Epidermal melanocyte (primary cell): Measurements from ENCODE around the gene GRIK2.

Experiments
- DNase-seq: peaks from one replicate; pipeline ENCODE4 v3.0.0; 2011; ENCODE audit warnings: low spot score; ENCODE audit not compliant: insufficient read length

GRIK2 gene

DNA sequence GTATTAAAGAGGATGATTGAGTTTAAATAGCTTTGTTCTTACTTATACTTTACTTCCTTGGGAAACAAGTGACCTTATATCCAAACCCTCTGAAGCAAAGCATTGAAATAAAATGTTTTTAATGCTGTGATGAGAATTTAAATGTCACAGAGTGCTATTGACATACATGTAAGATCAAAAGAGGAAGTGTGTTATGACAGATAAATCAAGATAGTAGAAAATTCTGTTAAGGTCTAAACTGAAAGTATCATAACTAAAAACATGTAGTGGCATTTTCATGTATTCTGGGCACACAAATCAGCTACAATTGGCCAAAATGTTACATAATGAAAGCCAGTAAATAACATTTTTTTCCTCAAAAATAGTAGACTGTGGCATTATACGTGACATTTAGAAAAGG is 318.0 kb downstream of the GRIK2 start:
- DNase-seq, result no peak

DNA sequence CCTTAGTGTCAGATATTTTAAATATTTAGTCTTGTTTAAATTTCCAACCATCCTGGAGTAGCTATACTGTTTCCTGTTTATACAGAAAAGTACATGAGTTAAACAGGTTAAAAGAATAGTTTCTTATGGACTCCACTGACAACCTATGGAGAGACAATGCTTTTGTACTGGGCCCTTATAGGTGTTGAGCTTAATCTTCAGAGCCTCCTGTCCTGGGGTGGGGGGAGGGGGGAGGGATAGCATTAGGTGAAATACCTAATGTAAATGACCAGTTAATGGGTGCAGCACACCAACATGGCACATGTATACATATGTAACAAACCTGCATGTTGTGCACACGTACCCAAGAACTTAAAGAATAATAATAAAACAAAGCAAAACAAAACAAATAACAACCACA is 322.9 kb downstream of the GRIK2 start:
- no peak for DNase-seq

DNA sequence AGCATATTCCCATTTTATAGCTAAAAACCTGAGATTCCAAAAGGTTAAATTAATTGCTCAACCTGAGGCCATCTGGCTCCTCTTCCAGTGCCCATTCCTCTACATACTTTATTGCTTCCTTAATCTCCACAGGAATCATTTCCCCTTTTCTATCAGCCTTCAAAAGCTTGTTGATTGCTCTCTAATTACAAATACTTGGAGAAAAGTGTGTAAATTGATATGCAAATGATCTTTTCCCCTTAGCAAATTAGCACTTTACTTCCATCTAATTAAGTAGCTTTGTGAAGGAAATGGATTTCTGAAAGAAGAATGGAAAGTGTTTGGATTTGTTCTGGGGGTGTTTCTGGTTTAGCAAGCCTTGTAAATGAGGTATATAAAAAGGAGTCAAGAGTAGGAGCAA is 323.3 kb downstream of the GRIK2 start:
- DNase-seq, result no peak

DNA sequence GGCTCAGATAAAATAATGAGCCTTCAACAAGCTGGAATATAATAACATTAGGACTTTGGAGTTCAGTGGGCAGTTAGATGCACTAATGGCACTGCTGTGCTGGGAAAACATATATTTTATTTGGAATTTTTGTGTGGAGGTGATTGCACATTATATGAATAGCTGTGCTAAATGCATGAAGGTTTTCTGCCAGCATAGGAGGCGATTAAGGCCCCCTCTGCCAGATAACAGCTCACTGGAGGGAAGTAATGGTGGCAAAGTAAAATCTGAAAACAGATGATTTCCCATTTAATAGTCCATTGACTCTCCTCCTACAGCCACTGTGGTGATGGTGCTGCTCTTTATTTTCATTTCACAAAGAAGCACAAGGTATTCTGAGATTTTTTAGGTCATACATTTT is 326.0 kb downstream of the GRIK2 start:
- DNase-seq, result no peak

DNA sequence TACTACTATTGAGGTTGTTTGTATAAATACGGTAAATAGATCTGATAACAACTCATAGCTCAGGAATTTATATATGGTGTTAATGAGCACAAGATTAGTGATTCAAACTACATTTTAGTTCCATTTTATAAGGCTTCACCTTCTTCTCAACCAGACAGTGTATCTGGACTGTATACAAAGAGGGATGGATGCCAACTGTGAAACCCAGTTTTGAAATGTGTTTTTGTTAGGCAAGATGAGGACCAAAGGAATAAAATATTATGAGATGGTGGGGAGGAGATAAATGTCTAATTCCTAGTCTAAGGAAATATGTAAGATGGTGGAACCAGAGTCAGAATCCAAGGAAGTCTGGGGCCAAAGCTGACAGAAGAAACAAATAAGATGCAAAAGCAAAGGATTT is 329.0 kb downstream of the GRIK2 start:
- DNase-seq, result no peak

DNA sequence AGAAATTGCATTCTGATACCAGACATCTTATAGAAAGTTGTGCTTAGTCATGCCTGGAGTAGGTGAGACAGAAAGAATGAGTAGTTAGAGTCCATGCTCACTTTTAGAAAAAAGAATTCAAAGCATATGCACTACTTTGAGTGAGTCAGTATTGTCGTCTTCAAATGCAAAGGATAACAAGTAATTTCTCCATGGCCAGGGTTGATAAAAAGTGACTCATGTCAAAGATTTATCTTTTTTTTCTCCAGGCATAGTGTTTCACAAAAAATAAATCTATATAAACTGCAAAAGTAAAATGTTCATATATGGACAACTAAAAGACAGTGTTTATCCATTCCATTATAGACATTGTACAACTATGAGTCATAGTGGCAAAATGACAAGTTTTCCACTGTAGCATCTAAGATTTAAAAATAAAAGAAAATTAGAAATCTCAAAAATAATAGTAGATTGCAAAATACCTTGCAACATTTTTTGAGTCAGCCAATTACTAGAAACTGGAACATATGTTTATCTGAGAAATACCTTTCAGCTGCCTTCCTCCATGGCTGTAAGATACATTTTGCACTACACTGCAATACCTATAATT is 329.6 kb downstream of the GRIK2 start:
- DNase-seq, result no peak

DNA sequence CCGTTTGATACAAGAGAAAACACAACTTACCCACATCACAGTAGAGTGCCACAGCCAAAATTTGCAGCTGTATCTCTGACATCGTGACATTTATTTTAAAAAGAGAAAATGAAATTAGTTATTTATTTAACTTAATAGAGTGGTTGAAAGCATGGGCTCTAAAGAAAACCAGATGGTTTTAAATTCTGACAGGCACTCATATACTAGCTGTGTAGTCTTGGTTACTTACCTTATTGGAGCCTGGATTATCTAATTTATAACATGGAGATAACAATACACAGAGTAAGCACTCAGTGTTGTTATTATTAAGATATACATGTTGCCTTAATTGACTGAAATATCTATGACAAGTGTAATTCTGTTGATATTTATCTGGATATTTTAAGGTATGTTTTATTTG is 334.9 kb downstream of the GRIK2 start:
- DNase-seq, result no peak

DNA sequence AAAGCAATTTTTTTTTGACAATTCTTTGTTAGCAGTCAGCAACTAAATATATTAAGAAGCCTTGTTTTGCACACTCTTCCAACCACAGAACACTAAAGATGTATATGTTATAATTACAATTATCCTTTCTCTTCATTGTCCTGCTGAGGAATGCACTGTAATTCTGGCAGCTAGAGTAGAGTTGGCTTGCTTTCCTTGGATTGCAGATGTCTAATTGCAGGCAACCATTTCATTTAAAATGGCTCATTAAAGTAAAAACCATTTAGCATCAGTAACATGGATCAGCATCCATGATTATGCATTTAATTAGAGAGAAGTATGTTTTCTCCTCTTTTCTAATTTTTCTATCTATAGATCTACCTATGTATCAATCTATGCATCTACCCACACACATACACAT is 335.4 kb downstream of the GRIK2 start:
- DNase-seq, result no peak

DNA sequence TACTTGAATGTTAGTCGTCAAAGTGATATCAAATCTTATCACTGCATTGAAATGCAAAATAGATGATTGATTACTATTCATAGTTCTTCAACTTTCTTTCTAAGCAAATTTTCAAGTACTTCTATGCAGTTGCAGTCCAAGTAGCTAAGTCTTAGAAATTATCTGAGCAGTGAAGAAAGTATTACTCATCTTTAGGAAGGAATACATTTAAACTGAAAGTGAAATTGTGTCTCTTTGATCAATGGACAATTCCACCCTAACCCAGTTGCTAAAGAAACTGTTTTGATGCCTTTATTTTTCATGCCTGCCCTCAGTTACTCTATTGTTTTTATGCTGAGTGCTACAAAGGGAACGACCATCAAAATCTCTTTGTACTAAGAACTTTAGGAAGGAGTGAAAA is 337.4 kb downstream of the GRIK2 start:
- no peak for DNase-seq

DNA sequence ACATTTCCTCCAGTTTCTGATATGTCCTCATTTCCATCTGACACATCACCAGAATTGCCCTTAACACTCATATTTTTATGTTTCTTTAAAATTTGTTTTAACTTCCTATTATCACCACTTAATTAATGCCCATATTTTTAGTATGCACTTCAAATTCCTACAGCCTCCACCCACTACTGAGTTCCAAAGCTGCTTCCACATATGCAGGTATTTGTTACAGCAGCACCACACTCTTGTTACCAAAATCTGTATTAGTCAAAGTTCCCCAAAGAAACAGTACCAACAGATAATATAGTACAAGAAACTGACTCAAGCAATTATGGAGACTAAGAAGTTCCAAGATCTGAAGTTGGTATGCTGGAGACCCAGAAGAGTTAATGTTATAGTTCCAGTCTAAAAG is 340.4 kb downstream of the GRIK2 start:
- DNase-seq, result no peak

DNA sequence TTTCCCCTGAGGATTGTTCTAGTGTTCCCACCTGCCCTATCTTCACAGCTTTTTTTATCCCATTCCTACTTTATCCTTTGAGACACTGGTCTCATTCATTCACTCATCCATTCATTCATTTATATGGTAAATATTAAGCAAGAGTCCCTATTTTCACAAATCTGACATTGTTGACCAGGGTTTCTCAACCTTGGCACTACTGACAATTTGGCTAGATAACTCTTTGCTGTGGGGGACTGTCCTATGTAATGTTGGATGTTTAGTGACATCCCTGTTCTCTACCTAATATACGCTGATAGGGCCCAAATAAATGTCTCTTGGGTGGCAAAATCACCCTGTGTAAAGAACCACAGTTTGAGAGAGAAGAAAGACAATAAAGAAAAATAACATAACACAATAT is 345.0 kb downstream of the GRIK2 start:
- no peak for DNase-seq

DNA sequence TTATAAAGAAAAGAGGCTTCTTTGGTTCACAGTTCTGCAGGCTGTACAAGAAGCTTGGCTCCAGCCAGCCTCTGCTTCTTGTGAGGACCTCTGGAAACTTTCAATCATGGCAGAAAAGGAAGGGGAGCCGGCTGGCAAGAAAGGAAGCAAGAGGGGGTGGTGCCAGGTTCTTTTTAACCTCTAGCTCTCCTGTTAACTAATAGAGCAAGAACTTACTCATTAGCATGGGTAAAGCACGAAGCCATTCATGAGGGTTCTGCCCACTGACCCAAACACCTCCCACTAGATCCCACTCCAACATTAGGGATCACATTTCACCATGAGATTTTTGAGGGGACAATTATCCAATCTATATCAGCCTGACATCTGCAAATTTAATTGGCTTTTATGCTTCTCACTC is 347.1 kb downstream of the GRIK2 start:
- no peak for DNase-seq

DNA sequence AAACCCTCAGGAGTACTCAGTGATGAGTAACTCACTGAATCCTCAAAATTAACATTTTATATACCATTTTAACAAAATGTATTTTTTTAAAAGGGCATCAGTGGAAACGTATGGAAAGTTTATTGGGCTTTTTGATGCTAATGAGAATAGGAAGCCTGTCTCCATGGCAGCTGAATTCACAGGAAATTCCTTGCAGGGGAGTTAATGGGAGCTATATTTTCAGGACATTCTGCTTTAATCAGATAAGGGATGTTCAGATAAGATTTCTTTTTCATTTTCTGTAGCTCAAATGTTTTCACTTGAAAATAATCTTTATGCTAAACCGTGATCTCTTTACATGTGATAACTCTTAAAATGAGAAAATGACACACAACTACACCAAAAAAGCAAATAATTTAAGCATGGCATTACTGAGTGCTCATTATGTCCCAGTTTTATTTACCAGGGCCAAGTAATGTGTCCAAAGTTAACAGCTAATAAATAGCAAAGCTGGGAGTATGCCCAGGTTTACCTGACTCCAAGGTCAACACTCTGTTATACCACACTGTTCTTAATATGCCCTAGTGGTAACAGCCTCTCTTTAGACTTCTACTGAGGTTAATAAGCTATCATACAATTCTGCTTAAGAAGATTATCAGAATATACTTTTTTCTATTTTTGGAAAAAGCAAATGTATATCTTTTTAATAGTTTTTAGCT is 348.1 kb downstream of the GRIK2 start:
- DNase-seq, result no peak

DNA sequence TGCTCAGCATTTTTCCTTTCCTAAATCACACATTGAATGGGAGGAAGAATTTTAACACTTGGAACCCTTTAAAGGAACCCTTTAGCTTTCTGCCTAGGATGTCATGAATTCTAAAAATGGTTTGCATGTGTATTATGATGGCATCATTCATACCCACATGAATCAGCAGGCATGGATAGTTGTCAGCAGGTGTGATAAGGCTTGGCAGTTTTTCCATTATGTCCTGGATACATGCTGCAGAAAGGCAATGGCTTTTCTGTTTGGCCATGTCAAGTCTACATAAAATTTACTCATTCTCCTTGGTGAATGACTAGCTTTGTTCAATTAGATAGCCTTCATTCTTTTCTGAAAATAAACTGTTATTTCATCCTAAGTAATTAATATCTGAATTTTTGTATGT is 353.7 kb downstream of the GRIK2 start:
- DNase-seq, result no peak

DNA sequence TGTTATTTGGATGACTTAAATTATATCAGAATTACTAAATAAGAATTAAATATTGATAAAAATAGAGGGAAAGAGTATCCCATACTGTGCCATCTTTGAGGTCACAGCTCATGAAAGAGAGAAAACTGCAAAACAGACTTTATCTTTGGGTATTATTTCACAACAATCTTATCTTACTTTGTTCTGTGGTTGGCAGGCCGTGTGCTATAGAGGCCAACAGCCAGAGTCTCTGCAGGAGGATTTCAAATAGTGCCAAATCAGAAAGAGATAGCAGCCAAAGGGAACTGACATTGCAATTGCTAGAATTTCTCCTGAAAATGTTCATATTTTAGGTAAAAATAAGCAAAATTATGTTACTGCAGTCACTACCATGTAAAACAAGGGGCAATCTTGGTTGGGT is 354.2 kb downstream of the GRIK2 start:
- no peak for DNase-seq

DNA sequence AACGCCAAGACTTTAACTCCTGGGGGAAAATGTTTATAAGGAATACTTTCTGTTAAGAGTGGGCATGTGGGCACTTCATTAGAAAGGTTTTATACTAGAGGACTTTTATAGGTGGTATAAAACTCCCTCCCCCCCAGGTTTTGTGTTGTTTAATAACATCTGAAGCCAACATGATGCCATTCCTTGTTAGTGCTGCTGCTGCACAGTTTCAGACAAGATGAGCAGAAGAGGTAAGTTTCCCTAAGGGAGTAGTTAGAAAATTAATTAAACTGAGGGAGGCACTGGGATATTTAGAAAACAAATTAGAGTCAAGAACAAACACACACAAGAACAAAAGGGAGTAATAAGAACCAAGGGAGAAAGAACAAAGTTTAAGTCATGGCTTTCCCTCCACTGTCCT is 362.4 kb downstream of the GRIK2 start:
- DNase-seq, result no peak

DNA sequence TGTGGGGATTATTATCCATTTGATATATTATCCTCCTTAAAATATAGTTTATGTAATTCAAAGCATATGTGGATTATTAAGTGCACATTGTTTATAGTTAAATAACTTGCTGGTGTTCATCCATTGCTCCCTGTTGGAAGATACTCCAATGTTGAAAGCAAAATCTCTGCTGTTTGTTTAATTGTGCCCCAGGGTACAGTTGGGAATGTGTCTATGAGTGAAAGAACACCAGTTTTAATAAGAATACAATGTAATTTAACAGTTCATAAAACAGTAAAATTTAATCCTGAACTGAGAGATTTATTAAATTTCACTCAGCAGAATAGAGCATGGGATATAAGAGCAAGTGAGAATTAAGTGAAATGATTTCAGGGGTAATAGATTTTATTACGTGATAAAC is 364.9 kb downstream of the GRIK2 start:
- DNase-seq, result no peak

DNA sequence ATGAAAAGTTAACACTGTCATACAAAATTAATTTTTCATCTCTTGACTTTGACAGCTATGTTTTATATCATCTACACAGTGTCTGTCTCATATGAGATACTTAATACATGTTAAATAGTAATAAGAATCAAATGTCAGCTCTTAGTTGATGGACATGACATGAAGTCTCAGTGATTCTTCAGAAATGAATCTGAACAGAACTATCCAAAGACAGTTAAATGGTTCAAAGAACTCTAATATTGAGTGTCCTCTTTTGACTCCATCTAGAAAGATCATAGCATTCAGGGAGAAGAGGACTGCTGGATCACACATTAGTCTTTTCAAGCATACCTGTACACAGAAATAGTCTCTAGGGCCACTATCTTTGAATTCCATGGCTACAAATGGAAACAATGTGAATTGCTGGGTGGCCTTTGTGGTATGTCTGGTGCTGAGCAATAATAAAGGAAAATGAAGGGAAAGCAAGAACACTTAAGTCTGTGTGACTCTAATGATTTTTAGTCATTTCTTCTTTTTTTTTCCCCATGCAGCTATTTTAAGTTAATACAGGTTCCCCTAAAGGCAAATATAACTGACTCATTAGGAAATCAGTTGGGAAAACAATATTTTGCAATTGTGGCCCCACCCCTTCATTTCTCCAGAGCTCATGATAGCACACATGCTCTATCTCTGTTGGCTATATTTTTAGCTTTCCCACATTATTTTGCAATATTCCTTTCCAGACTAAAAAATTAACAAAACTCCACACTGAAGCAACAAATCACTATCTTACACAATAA is 367.5 kb downstream of the GRIK2 start:
- DNase-seq, result no peak

DNA sequence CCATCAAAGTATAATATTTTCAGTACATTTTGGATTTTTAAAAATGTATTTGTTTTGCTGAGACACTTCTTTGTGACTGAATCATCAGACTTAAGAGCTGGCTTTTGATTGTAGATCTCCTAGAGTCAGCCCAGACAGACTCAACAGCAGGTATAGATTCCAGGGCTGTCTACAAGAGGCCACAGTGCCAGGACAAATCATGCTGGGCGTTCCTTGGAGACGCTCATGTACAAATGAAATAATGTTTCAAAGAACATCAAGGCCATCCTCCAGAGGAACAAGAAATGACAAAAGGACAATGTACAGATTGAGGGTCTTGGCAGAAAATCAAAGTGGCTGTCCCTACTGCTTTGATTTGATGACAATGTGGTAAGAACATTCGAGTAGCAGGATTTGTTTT is 369.3 kb downstream of the GRIK2 start:
- DNase-seq, result no peak

DNA sequence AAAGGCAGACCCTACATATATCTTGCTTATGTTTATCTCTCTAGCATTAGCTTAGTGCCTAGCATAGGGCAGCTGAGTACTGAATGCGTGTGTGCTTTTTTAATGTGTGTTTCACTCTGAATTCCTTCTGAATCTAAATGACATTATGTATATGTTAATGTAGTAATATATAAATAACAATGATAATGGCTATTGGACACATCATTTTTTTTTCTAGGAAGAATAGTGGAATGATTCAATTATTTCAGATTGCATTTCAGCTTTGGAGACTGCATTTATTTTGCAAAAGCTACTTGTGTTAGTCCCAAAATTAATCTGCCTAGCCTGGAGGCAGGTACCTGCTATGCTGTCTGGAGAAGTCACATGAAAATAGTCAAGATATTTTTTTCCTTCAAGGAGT is 371.8 kb downstream of the GRIK2 start:
- no peak for DNase-seq

DNA sequence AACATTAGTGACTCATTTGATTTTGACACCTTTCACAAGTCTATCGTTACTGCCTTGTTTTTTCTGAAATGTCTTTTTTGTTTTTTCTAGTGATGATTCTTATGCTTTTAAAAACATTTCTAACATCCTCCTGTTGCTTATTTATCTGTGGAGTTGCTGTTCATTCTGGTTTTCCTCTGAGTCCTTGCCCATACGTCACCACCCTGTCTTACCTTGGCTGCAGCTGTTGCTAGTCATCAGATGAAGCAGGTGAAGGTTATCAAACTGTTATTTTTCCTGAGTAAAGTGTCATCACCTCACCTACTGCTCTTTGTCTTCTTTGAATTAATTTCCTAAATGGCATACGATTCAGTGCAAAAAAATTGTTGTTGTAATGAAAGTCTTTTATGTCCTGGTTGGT is 376.6 kb downstream of the GRIK2 start:
- DNase-seq, result no peak

DNA sequence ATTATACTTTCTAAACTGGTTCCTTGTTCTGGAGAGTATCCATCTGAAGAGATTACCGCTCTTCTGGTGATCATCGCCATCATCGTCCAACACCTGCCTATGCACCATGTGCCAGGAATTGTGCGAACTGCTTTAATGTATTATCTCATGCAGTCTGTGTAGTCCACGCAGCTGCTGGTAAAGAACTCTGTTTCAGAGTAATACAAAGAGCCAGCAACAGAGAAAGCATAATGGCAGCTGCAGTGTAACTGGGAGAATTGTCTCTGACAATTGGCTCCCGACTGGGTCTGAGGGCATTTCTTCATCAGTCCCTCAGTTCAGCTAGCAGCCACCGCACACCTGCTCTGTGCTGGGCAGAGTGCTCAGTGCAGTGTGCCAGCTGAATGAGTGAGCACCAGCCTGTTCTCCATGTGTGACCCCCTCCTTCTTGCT is 383.4 kb downstream of the GRIK2 start:
- DNase-seq, result no peak

DNA sequence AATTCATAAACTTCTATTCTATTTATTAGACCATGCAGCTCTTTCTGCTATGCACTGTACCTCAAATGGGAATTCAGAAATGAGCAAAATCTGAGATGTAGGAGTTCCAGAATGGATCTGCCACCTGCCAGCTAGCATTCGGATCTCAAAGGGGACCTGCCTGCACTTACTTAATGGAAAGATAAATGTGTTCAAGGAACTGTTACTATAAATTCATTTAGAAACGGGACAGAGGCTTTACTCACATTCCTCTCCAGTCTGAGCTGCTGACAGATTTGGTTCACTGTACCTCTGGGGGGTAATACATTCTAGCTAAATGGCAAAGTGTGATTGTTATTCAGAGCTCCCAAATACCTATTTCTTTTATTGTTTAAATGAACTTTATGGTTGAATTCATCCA is 384.1 kb downstream of the GRIK2 start:
- DNase-seq, result no peak
